Stomach (tissue), 9 donors: Measurements from ENCODE around the gene SLC37A4. TPM values are rescaled to one million over a fixed set of nuclear protein-coding genes. Genes with fewer than 3 reads are reported as not detected.
"Not testable (repeated sequence)": the region's sequence is repeated elsewhere in the genome, so short reads cannot be mapped to it uniquely, and the experiment has no call there.

Experiments used
- DNase-seq, 2 donors: peaks; one replicate each; pipeline versions ENCODE4 v3.0.0 to v3.0.0-alpha.2; 2013 to 2019
- H3K27ac ChIP-seq, 5 donors: fragments of 200-600 bp in 4 of 5; sonication (generic) in 4 of 5; one replicate each; pipeline ENCODE4 v1.5.1; 2013 to 2019; ENCODE audit warnings: mild to moderate bottlenecking in 1 of 5, moderate library complexity in 1 of 5
- H3K27me3 ChIP-seq, 3 donors: fragments of 200-600 bp; sonication (generic); one replicate each; pipeline ENCODE4 v1.5.1; 2017 to 2019; ENCODE audit warnings: mixed run types in 1 of 3
- H3K36me3 ChIP-seq, 4 donors: fragments of 200-600 bp; sonication (generic); 1 replicate in 3 of 4; 2 replicates in 1 of 4; pipeline ENCODE4 v1.5.1; 2016 to 2019
- H3K4me1 ChIP-seq, 4 donors: fragments of 200-600 bp; sonication (generic); one replicate each; pipeline ENCODE4 v1.5.1; 2016 to 2019
- H3K4me3 ChIP-seq, 4 donors: fragments of 200-600 bp; sonication (generic) in 3 of 4; one replicate each; pipeline ENCODE4 v1.5.1; 2016 to 2019; ENCODE audit warnings: mild to moderate bottlenecking in 1 of 4
- H3K9me3 ChIP-seq, 4 donors: fragments of 200-600 bp; sonication (generic); one replicate each; pipeline ENCODE4 v1.5.1; 2016 to 2019
- EP300 ChIP-seq: sonication (generic); formaldehyde crosslinking; IDR thresholded peaks from one replicate; pipeline ENCODE4 v1.6.1; 2017; ENCODE audit warnings: antibody characterized with exemption
- POLR2A ChIP-seq, 4 donors: fragments of 450-650 bp; IDR thresholded peaks; one replicate each; pipeline ENCODE4 v1.6.1; 2016; ENCODE audit warnings: antibody characterized with exemption in 4 of 4, control low read depth in 2 of 4, mild to moderate bottlenecking in 1 of 4, moderate library complexity in 1 of 4
- POLR2AphosphoS5 ChIP-seq, 3 donors: sonication (generic); formaldehyde crosslinking; IDR thresholded peaks; one replicate each; pipeline ENCODE4 v1.6.1; 2016; ENCODE audit warnings: antibody characterized with exemption in 3 of 3
- WGBS, 5 donors: extraction: QIAGEN DNeasy Blood & Tissue Kit in 3 of 5; methylation state at CpG; one replicate each; pipeline versions ENCODE4 v1.1.5 to v1.1.7; 2013 to 2018; 5-methylcytosine and 5-hydroxymethylcytosine counted together
- intact Hi-C: fragments of 100-400 bp; cut with DNase I; formaldehyde crosslinking; loops from one replicate; pipeline ENCODE4 v1.15.1; 2023; ENCODE audit warnings: low total_unique reads
- polyA plus RNA-seq, 3 donors: library from polyadenylated mRNA; stranded (reverse); fragments of 200-250 nt; gene quantifications; one replicate each; pipeline ENCODE4 v1.2.3, GENCODE V29; 2013
- total RNA-seq, 5 donors: library from RNA; depleted of rRNA; stranded (reverse); fragments of >200 nt; gene quantifications; one replicate each; pipeline versions ENCODE4 v1.1.0 to v1.2.3, GENCODE V29; 2014 to 2016
- TF ChIP-seq, protein P1 (sequence below), 7 experiments: fragments of 450-650 bp in 4 of 7; fragments of 200-600 bp in 3 of 7; sonication (generic) in 3 of 7; IDR thresholded peaks; one replicate each; pipeline ENCODE4 v1.5.1; 2016 to 2019; ENCODE audit warnings: antibody characterized with exemption in 7 of 7, control low read depth in 2 of 7, mild to moderate bottlenecking in 1 of 7
- donor health status: healthy with polysubstance abuse.
- donor health status: Bipolar disorder and iron deficiency.
- donor health status: healthy.

Gene SLC37A4
- total and polyA plus RNA-seq, 8 donors, result 12.4 to 126 (median 18.2) TPM

DNA sequence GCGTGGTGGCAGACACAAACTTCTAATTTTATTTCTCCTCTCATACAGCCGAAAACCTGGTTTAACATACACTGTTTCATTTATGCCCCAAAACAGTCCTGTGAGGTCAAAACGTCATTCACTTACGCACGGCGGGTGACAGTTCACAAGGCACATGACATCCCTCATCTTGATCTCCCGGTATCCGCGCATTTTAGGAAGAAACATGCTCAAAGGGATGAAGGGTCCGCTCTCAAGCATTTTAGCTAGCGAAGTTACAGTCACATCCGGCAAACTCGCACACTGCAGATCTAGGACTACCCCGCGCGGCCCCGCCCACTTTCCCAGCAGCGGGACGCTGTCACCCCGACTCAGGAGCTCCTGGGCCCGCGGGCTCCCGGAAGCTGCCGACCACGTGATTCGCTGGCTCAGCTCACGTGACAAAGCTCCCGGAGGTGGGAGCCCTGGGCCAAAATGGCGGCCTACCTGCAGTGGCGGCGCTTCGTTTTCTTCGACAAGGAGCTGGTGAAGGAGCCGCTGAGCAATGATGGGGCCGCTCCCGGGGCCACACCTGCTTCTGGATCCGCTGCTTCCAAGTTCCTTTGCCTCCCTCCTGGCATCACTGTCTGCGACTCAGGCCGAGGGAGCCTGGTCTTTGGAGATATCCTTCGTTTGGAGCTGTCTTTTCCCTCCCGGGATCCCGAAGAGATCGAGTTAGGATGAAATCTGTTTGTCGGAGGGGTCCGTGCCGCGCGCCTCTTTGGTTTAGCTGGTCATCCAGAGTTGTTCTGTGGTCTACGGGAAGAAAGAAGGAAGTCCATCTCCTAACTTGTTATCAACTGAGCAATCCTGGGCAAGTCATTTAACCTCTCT lies 36.9 kb upstream of the SLC37A4 start, which contains the start of gene VPS11:
TSS of gene VPS11 (plus strand) at position 448 of the 852 bp plus-strand sequence. CDS start at position 454, 6 bp downstream.
- Histone ChIP-seq H3K36me3 (peaks cover 26 to 34% (median 31%) of the 10 kb centered on the region in 4 donors), H3K27me3 (no peaks in the 10 kb centered on the region), H3K4me3 (peak within 1 kb of the TSS; percentile 68 to 85 (median 81)), H3K27ac (peak within 1 kb of the TSS; percentile 84 to 94 (median 89)), H3K9me3 (no peaks in the 10 kb centered on the region), H3K4me1 (peaks cover 25 to 60% (median 43%) of the 10 kb centered on the region in 4 donors)
- intact Hi-C loops, result no loop called here
- 0 to 1% (median 1%) methylated on average over 21 to 49 of the region's 49 CpGs for WGBS, 5 donors
- peak; percentile 99 for DNase-seq
- TF ChIP-seq, protein P1, sequence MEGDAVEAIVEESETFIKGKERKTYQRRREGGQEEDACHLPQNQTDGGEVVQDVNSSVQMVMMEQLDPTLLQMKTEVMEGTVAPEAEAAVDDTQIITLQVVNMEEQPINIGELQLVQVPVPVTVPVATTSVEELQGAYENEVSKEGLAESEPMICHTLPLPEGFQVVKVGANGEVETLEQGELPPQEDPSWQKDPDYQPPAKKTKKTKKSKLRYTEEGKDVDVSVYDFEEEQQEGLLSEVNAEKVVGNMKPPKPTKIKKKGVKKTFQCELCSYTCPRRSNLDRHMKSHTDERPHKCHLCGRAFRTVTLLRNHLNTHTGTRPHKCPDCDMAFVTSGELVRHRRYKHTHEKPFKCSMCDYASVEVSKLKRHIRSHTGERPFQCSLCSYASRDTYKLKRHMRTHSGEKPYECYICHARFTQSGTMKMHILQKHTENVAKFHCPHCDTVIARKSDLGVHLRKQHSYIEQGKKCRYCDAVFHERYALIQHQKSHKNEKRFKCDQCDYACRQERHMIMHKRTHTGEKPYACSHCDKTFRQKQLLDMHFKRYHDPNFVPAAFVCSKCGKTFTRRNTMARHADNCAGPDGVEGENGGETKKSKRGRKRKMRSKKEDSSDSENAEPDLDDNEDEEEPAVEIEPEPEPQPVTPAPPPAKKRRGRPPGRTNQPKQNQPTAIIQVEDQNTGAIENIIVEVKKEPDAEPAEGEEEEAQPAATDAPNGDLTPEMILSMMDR (IDR thresholded peaks at IDR 0.05), result peak in 1 of 7 experiments; percentile 26
- no peak for TF ChIP-seq EP300
- TF ChIP-seq POLR2AphosphoS5 (IDR thresholded peaks at IDR 0.05), result peak; percentile 80 to 96 (median 86)
- TF ChIP-seq POLR2A (IDR thresholded peaks at IDR 0.05), result no peak

DNA sequence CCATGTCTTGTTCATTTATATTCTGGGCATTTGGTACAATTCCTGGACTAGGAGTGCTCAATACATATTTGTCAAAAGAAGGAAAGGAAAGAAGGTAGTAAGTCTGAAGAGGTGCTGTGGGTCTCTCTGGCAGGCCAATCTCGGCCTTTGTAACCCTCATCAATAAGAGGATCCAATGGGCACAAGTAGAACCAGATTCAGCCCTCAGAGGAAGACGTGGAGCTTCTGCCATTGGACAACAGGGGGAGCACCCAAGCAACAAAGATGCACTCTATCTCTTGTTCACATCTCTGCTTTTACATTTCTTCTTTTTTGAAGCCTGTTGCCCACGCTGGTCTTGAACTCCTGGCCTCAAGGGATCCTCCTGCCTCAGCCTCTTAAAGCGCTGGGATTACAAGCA lies 34.7 kb upstream of the SLC37A4 start:
- DNase-seq, result peak in 1 of 2 donors; percentile 36
- H3K27ac ChIP-seq, result peak overlapping the region in 1 of 5 donors; percentile 89
- TF ChIP-seq POLR2AphosphoS5 (IDR thresholded peaks at IDR 0.05) (no peak), EP300 (no peak), POLR2A (IDR thresholded peaks at IDR 0.05) (no peak)
- TF ChIP-seq, protein P1 (IDR thresholded peaks at IDR 0.05), result no peak
- intact Hi-C loops, result no loop called here
- WGBS, 5 donors, result 63 to 81% (median 75%) methylated on average over 4 of the region's 4 CpGs
- H3K36me3 ChIP-seq, result peaks cover 5 to 15% (median 8%) of the 10 kb centered on the region in 4 donors
- no peak overlapping the region for H3K4me3 ChIP-seq
- peaks cover 25 to 53% (median 41%) of the 10 kb centered on the region in 4 donors for H3K4me1 ChIP-seq
- no peaks in the 10 kb centered on the region for H3K9me3 ChIP-seq
- H3K27me3 ChIP-seq, result no peaks in the 10 kb centered on the region

- WGBS, 5 donors, result 48 to 53% (median 52%) methylated on average over 5 of the region's 5 CpGs
- intact Hi-C loops, result no loop called here
- peak in 1 of 2 donors; percentile 54 for DNase-seq
- H3K27me3 ChIP-seq, result no peaks in the 10 kb centered on the region
- peaks cover 17 to 37% (median 29%) of the 10 kb centered on the region in 4 donors for H3K4me1 ChIP-seq
- peaks cover 0 to 4% (median 0%) of the 10 kb centered on the region in 4 donors for H3K36me3 ChIP-seq
- H3K4me3 ChIP-seq, result no peak overlapping the region
- H3K9me3 ChIP-seq, result no peaks in the 10 kb centered on the region
- TF ChIP-seq, protein P1 (IDR thresholded peaks at IDR 0.05), result no peak
- TF ChIP-seq POLR2A (IDR thresholded peaks at IDR 0.05) (no peak), EP300 (no peak), POLR2AphosphoS5 (IDR thresholded peaks at IDR 0.05) (no peak)
- H3K27ac ChIP-seq, result no peak overlapping the region
These were observed 32.1 kb upstream of the SLC37A4 start for GRCh38 chr11:119062779-119063178.

GRCh38 chr11:119061256-119061655 lies 30.6 kb upstream of the SLC37A4 start:
- Histone ChIP-seq H3K9me3 (no peaks in the 10 kb centered on the region), H3K36me3 (peaks cover 0 to 4% (median 0%) of the 10 kb centered on the region in 4 donors), H3K4me3 (no peak overlapping the region), H3K27ac (no peak overlapping the region), H3K27me3 (no peaks in the 10 kb centered on the region), H3K4me1 (peaks cover 12 to 37% (median 27%) of the 10 kb centered on the region in 4 donors)
- 84 to 96% (median 90%) methylated on average over 3 of the region's 3 CpGs for WGBS, 5 donors
- DNase-seq, result no peak
- intact Hi-C loops, result no loop called here
- TF ChIP-seq, protein P1 (IDR thresholded peaks at IDR 0.05), result no peak
- TF ChIP-seq POLR2AphosphoS5 (IDR thresholded peaks at IDR 0.05) (no peak), EP300 (no peak), POLR2A (IDR thresholded peaks at IDR 0.05) (no peak)

DNA sequence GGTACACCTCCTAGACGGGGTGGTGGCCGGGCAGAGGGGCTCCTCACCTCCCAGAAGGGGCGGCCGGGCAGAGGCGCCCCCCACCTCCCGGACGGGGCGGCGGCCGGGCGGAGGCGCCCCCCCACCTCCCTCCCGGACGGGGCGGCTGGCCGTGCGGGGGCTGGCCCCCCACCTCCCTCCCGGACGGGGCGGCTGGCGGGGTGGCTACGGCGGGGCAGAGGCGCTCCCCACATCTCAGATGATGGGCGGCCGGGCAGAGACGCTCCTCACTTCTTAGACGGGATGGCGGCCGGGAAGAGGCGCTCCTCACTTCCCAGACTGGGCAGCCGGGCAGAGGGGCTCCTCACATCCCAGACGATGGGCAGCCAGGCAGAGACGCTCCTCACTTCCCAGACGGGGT lies 28.5 kb upstream of the SLC37A4 start:
- Histone ChIP-seq H3K4me1 (peaks cover 20 to 48% (median 39%) of the 10 kb centered on the region in 4 donors), H3K36me3 (peaks cover 10 to 15% (median 14%) of the 10 kb centered on the region in 4 donors)
- H3K4me3 ChIP-seq, intact Hi-C loops, DNase-seq, H3K27me3 ChIP-seq, H3K27ac ChIP-seq, H3K9me3 ChIP-seq: not testable (repeated sequence)
- 84 to 93% (median 88%) methylated on average over 12 to 29 of the region's 35 CpGs for WGBS, 5 donors
